Measurements from ENCODE around the gene IGLL5.

The IGLL5 gene

GRCh38 chr22:22856885-22857606 lies 30.6 kb upstream of the IGLL5 start (continued):
- TF ChIP-seq ZBTB49 (tag by site-specific recombination; IDR thresholded peaks at IDR 0.05; ENCODE audit: low read depth) (no peak), ZNF654 (tag by site-specific recombination; IDR thresholded peaks at IDR 0.05; ENCODE audit: low read depth) (no peak), ZNF280C (tag by site-specific recombination; IDR thresholded peaks at IDR 0.05) (no peak), ZBTB17 (tag by site-specific recombination; IDR thresholded peaks at IDR 0.05) (no peak)

- Histone ChIP-seq H3K4me1 (ENCODE audit: control insufficient read depth, insufficient read depth, low read length) (no peaks in the 10 kb centered on the region), H3K27ac (ENCODE audit: extremely low read depth, low read depth, low read length) (no peak overlapping the region), H3K4me3 (ENCODE audit: low read depth, low read length) (no peak overlapping the region), H3K36me3 (ENCODE audit: control insufficient read depth in 2 of 2, insufficient read depth in 1 of 2, low read length in 2 of 2) (no peaks in the 10 kb centered on the region), H3K9me3 (ENCODE audit: control insufficient read depth, insufficient read depth, low read depth, low read length) (no peaks in the 10 kb centered on the region)
- TF ChIP-seq ZBTB49 (tag by site-specific recombination; IDR thresholded peaks at IDR 0.05; ENCODE audit: low read depth) = no peak
- TF ChIP-seq ZNF747 (tag by site-specific recombination; IDR thresholded peaks at IDR 0.05) = no peak
- no peak for TF ChIP-seq ZNF292 (tag by site-specific recombination; IDR thresholded peaks at IDR 0.05; ENCODE audit: borderline replicate concordance, low read depth)
- no peak for TF ChIP-seq RBAK (tag by site-specific recombination; IDR thresholded peaks at IDR 0.05)
- TF ChIP-seq ZNF10 (tag by site-specific recombination; IDR thresholded peaks at IDR 0.05) = no peak
- TF ChIP-seq ZNF324 (tag by site-specific recombination; IDR thresholded peaks at IDR 0.05) = no peak
- no peak for TF ChIP-seq KLF7 (tag by site-specific recombination; IDR thresholded peaks at IDR 0.05; ENCODE audit: borderline replicate concordance)
- no peak for TF ChIP-seq ZNF354C (tag by site-specific recombination; IDR thresholded peaks at IDR 0.05; ENCODE audit: borderline replicate concordance, low read depth)
- no peak for TF ChIP-seq OVOL3 (tag by site-specific recombination; IDR thresholded peaks at IDR 0.05)
- no peak for TF ChIP-seq KLF17 (tag by site-specific recombination; IDR thresholded peaks at IDR 0.05)
- TF ChIP-seq ZNF791 (tag by site-specific recombination; IDR thresholded peaks at IDR 0.05) = no peak
- TF ChIP-seq ZNF350 (tag by site-specific recombination; IDR thresholded peaks at IDR 0.05) = no peak
- no peak for TF ChIP-seq HOXC10 (CRISPR knock-in tag; IDR thresholded peaks at IDR 0.05)
- POLR2A ChIA-PET = no interaction called here
- CTCF ChIA-PET = interaction anchor here (0.6 to 4.2 kb wide), 16 partner anchors 9 to 693 kb away, joined by 3 to 42 read pairs (median 4); partner anchors contain the start of gene ZNF280A
Observed at GRCh38 chr22:22857607-22858558, 29.7 kb upstream of the IGLL5 start.
